Urothelium cell line (cell line): ENCODE data around the gene CEACAM21.
"Not testable (repeated sequence)": the region's sequence is repeated elsewhere in the genome, so short reads cannot be mapped to it uniquely, and the experiment has no call there.

Experiments used
- DNase-seq: peaks from one replicate; pipeline ENCODE4 v3.0.0; 2011; ENCODE audit warnings: low spot score, mixed read lengths
- FAIRE-seq: peaks from 2 replicates; lab custom pipeline; 2011; peaks lifted over from hg19 to GRCh38; lab: Jason Lieb, UNC

Gene CEACAM21

GRCh38 chr19:41582577-41583182 lies 6.7 kb downstream of the CEACAM21 start:
- FAIRE-seq, DNase-seq: not testable (repeated sequence)

- DNase-seq: no peak
- FAIRE-seq: no peak
Observed at GRCh38 chr19:41584260-41584810, 8.4 kb downstream of the CEACAM21 start.

- DNase-seq: no peak
- FAIRE-seq: no peak
Observed at GRCh38 chr19:41584931-41585330, 9.0 kb downstream of the CEACAM21 start.

- DNase-seq: no peak
- FAIRE-seq: no peak
Observed at GRCh38 chr19:41586064-41586463, 10.1 kb downstream of the CEACAM21 start.

- FAIRE-seq: no peak
- no peak for DNase-seq
Observed at GRCh38 chr19:41587101-41587837, 11.3 kb downstream of the CEACAM21 start.

- no peak for FAIRE-seq
- no peak for DNase-seq
Observed at GRCh38 chr19:41587838-41588210, 11.9 kb downstream of the CEACAM21 start.

- no peak for FAIRE-seq
- DNase-seq: peak; percentile 60
Observed at GRCh38 chr19:41588497-41589209, 12.7 kb downstream of the CEACAM21 start.

GRCh38 chr19:41589371-41589770 lies 13.4 kb downstream of the CEACAM21 start:
- DNase-seq (no peak), FAIRE-seq (no peak)

GRCh38 chr19:41590936-41591335 lies 15.0 kb downstream of the CEACAM21 start:
- FAIRE-seq (no peak), DNase-seq (no peak)

GRCh38 chr19:41591951-41592562 lies 16.1 kb downstream of the CEACAM21 start:
- no peak for DNase-seq
- no peak for FAIRE-seq

GRCh38 chr19:41595258-41595889 lies 19.4 kb downstream of the CEACAM21 start:
- peak; percentile 71 for DNase-seq
- FAIRE-seq: peak; percentile 96

GRCh38 chr19:41595890-41596280 lies 19.9 kb downstream of the CEACAM21 start:
- FAIRE-seq (no peak), DNase-seq (no peak)

- DNase-seq (peak; percentile 84), FAIRE-seq (peak; percentile 90)
Observed at GRCh38 chr19:41597600-41598041, 21.7 kb downstream of the CEACAM21 start.

GRCh38 chr19:41599175-41599966 lies 23.4 kb downstream of the CEACAM21 start:
- FAIRE-seq (no peak), DNase-seq (no peak)

- DNase-seq (no peak), FAIRE-seq (no peak)
Observed at GRCh38 chr19:41601771-41602170, 25.8 kb downstream of the CEACAM21 start.

- DNase-seq (no peak), FAIRE-seq (no peak)
Observed at GRCh38 chr19:41604831-41605230, 28.9 kb downstream of the CEACAM21 start.

GRCh38 chr19:41606215-41606837 lies 30.4 kb downstream of the CEACAM21 start:
- no peak for DNase-seq
- FAIRE-seq: no peak

- DNase-seq: no peak
- no peak for FAIRE-seq
Observed at GRCh38 chr19:41607668-41608067, 31.7 kb downstream of the CEACAM21 start.

- no peak for DNase-seq
- FAIRE-seq: no peak
Observed at GRCh38 chr19:41610789-41611188, 34.8 kb downstream of the CEACAM21 start.
